Measurements from ENCODE around the gene SFR1. TPM values are rescaled to one million over a fixed set of nuclear protein-coding genes. Genes with fewer than 3 reads are reported as not detected.

Gene SFR1
- total RNA-seq, 1 experiment from 2014 or later, result 8.4 TPM

- H3K27ac ChIP-seq (ENCODE audit: low read length), result no peak overlapping the region
- DNase-seq (ENCODE audit: low read depth, low spot score), result no peak
- ChIA-PET CTCF (no interaction called here), POLR2A (no interaction called here)
- intact Hi-C loops (cut with micrococcal nuclease; ENCODE audit: unreplicated experiment), result no loop called here
- H3K4me3 ChIP-seq (ENCODE audit: low read depth in 2 of 2, low read length in 2 of 2), result no peak overlapping the region
- peaks cover 14% of the 10 kb centered on the region for H3K27me3 ChIP-seq (ENCODE audit: control insufficient read depth, insufficient read depth, low read length)
- TF ChIP-seq SIN3A (IDR thresholded peaks at IDR 0.05; ENCODE audit: borderline replicate concordance, insufficient read depth, low read depth, low read length) (no peak), POLR2AphosphoS5 (IDR thresholded peaks at IDR 0.05; ENCODE audit: low read depth, low read length) (no peak), TCF7L2 (IDR thresholded peaks at IDR 0.05; ENCODE audit: low read depth, low read length) (no peak)
- TF ChIP-seq, protein P1, sequence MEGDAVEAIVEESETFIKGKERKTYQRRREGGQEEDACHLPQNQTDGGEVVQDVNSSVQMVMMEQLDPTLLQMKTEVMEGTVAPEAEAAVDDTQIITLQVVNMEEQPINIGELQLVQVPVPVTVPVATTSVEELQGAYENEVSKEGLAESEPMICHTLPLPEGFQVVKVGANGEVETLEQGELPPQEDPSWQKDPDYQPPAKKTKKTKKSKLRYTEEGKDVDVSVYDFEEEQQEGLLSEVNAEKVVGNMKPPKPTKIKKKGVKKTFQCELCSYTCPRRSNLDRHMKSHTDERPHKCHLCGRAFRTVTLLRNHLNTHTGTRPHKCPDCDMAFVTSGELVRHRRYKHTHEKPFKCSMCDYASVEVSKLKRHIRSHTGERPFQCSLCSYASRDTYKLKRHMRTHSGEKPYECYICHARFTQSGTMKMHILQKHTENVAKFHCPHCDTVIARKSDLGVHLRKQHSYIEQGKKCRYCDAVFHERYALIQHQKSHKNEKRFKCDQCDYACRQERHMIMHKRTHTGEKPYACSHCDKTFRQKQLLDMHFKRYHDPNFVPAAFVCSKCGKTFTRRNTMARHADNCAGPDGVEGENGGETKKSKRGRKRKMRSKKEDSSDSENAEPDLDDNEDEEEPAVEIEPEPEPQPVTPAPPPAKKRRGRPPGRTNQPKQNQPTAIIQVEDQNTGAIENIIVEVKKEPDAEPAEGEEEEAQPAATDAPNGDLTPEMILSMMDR (IDR thresholded peaks at IDR 0.05), result no peak
- TF ChIP-seq, protein P2, sequence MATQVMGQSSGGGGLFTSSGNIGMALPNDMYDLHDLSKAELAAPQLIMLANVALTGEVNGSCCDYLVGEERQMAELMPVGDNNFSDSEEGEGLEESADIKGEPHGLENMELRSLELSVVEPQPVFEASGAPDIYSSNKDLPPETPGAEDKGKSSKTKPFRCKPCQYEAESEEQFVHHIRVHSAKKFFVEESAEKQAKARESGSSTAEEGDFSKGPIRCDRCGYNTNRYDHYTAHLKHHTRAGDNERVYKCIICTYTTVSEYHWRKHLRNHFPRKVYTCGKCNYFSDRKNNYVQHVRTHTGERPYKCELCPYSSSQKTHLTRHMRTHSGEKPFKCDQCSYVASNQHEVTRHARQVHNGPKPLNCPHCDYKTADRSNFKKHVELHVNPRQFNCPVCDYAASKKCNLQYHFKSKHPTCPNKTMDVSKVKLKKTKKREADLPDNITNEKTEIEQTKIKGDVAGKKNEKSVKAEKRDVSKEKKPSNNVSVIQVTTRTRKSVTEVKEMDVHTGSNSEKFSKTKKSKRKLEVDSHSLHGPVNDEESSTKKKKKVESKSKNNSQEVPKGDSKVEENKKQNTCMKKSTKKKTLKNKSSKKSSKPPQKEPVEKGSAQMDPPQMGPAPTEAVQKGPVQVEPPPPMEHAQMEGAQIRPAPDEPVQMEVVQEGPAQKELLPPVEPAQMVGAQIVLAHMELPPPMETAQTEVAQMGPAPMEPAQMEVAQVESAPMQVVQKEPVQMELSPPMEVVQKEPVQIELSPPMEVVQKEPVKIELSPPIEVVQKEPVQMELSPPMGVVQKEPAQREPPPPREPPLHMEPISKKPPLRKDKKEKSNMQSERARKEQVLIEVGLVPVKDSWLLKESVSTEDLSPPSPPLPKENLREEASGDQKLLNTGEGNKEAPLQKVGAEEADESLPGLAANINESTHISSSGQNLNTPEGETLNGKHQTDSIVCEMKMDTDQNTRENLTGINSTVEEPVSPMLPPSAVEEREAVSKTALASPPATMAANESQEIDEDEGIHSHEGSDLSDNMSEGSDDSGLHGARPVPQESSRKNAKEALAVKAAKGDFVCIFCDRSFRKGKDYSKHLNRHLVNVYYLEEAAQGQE (IDR thresholded peaks at IDR 0.05; ENCODE audit: insufficient read depth in 1 of 2, low read depth in 2 of 2, low read length in 1 of 2), result no peak
- H3K36me3 ChIP-seq (ENCODE audit: control insufficient read depth, insufficient read depth, low read length), result no peaks in the 10 kb centered on the region
- no peak for ATAC-seq
- no TSS peak for BruUV-seq (replicated peaks)
- no peaks in the 10 kb centered on the region; the same call in 1 of the 2 replicates for H3K4me1 ChIP-seq (ENCODE audit: control insufficient read depth, insufficient read depth, low read length)
- no peaks in the 10 kb centered on the region for H3K9me3 ChIP-seq (ENCODE audit: control insufficient read depth, insufficient read depth, low read depth, low read length)
- in situ Hi-C loops (cut with HindIII; ENCODE audit: low pct_unique_long_range_greater_than_20kb, low sequenced_read_pairs), result no loop called here
These were observed 47.5 kb upstream of the SFR1 start for GRCh38 chr10:104074505-104074904.

- no peaks in the 10 kb centered on the region for H3K36me3 ChIP-seq (ENCODE audit: control insufficient read depth, insufficient read depth, low read length)
- H3K27ac ChIP-seq (ENCODE audit: low read length), result no peak overlapping the region
- no TSS peak for BruUV-seq (replicated peaks)
- H3K4me3 ChIP-seq (ENCODE audit: low read depth in 2 of 2, low read length in 2 of 2), result no peak overlapping the region
- peak; percentile 46; the same call in 1 of the 2 replicates for ATAC-seq
- DNase-seq (ENCODE audit: low read depth, low spot score), result no peak
- intact Hi-C loops (cut with micrococcal nuclease; ENCODE audit: unreplicated experiment), result no loop called here
- H3K27me3 ChIP-seq (ENCODE audit: control insufficient read depth, insufficient read depth, low read length), result peaks cover 12% of the 10 kb centered on the region
- H3K9me3 ChIP-seq (ENCODE audit: control insufficient read depth, insufficient read depth, low read depth, low read length), result no peaks in the 10 kb centered on the region
- ChIA-PET POLR2A (no interaction called here), CTCF (no interaction called here)
- in situ Hi-C loops (cut with HindIII; ENCODE audit: low pct_unique_long_range_greater_than_20kb, low sequenced_read_pairs), result no loop called here
- no peak for TF ChIP-seq TCF7L2 (IDR thresholded peaks at IDR 0.05; ENCODE audit: low read depth, low read length)
- TF ChIP-seq SIN3A (IDR thresholded peaks at IDR 0.05; ENCODE audit: borderline replicate concordance, insufficient read depth, low read depth, low read length), result no peak
- TF ChIP-seq, protein P1 (IDR thresholded peaks at IDR 0.05), result no peak
- no peak for TF ChIP-seq POLR2AphosphoS5 (IDR thresholded peaks at IDR 0.05; ENCODE audit: low read depth, low read length)
- TF ChIP-seq, protein P2 (IDR thresholded peaks at IDR 0.05; ENCODE audit: insufficient read depth in 1 of 2, low read depth in 2 of 2, low read length in 1 of 2), result no peak
- H3K4me1 ChIP-seq (ENCODE audit: control insufficient read depth, insufficient read depth, low read length), result no peaks in the 10 kb centered on the region; the same call in 1 of the 2 replicates
These were observed 45.2 kb upstream of the SFR1 start for GRCh38 chr10:104076743-104077160.

All from Panc1 (cell line).